HS-5 (cell line): ENCODE data around the gene C6orf15.
"Not testable (repeated sequence)": the region's sequence is repeated elsewhere in the genome, so short reads cannot be mapped to it uniquely, and the experiment has no call there.

Source experiments
- DNase-seq: peaks from one replicate; pipeline ENCODE4 v3.0.0-alpha.2; 2012; ENCODE audit warnings: low read depth

C6orf15 gene

DNA sequence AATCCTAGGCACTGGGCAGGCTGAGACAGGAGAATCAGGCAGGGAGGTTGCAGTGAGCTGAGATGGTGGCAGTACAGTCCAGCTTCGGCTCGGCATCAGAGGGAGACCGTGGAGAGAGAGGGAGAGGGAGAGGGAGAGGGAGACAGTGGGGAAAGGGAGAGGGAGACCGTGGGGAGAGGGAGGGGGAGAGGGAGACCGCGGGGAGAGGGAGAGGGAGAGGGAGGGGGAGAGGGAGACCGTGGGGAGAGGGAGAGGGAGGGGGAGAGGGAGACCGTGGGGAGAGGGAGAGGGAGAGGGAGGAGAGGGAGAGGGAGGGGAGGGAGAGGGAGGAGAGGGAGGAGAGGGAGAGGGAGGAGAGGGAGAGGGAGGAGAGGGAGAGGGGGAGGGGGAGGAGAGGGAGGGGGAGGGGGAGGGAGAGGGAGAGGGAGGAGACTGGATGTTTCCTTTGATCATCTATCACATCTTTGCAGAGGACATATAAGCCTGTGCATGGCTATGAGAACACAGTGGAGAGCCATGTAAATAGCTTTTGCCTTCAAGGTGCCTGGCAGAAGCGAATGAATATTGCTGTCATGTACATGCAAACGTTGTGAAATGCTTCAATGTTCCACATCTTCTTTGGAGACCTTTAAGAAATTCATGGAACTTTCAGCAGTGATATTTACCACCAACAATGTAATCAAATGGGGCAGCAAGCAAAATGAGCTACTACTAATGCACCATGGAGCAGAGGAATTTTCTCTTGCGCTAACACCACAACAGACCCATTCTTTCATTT lies 44.3 kb downstream of the C6orf15 start:
- DNase-seq: not testable (repeated sequence)

DNA sequence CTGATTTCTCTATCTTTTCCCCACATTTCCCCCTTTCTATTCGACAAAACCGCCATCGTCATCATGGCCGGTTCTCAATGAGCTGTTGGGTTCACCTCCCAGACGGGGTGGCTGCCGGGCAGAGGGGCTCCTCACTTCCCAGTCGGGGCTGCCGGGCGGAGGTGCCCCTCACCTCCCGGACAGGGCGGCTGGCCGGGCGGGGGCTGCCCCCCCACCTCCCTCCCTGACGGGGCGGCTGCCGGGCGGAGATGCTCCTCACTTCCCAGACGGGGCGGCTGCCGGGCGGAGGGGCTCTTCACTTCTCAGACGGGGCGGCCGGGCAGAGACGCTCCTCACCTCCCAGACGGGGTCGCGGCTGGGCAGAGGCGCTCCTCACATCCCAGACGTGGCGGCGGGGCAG lies 45.3 kb downstream of the C6orf15 start:
- DNase-seq: not testable (repeated sequence)

DNA sequence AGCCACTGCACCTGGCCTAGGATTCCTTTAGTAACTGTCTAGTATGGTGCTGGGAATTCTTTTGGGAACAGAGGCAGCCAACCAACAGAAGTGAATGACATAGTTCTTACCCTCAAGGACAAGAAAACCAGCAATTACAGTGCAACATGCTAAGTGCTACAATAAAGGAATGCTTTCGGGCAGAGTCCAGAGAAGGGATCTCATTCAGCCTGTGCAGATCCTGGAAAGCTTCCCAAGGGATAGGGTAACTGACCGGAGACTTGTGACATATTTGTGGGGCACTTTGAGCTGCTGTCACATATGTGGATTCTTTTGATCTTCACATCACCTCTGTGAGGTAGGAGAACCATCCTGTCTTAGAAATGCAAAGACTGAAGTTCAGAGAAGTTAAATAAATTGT lies 46.8 kb downstream of the C6orf15 start:
- no peak for DNase-seq

DNA sequence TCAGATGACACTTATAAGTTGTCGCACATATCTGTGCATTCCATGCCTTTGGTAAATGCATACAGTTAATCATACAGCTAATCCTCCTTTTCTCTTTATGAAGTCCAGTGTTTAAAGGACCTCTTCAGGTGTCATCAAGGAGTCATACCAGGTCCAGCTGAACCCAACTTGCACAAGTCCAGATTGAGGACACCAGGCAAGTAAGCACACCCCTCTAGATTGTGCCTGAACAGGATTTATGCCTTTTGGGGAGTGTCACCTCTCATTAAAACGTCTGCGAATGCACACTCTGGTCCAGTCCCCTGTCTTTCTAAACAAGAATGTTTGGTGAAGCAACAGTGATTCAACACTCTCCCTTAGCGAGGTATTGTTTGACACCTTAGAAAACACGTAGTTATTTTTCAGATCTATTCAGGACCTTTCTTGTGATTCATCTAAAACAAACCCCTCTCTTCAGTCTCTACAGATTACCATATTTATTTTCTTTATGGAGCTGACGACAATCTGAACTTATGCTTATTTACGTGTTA lies 48.4 kb downstream of the C6orf15 start:
- no peak for DNase-seq
